ENCODE data around the gene ZNF428.

GRCh38 chr19:43584484-43584883 is 34.9 kb downstream of the ZNF428 start:
- TF ChIP-seq CTCF (IDR thresholded peaks at IDR 0.05) (no peak), POLR2A (IDR thresholded peaks at IDR 0.05) (no peak)

Data from tibial nerve (tissue), 3 donors.